ENCODE results near the gene RNF44.
A peak's percentile ranks its signal among the peaks of the same experiment; 100 is the strongest.
"Not testable (repeated sequence)": the region's sequence is repeated elsewhere in the genome, so short reads cannot be mapped to it uniquely, and the experiment has no call there.

RNF44 gene

DNA sequence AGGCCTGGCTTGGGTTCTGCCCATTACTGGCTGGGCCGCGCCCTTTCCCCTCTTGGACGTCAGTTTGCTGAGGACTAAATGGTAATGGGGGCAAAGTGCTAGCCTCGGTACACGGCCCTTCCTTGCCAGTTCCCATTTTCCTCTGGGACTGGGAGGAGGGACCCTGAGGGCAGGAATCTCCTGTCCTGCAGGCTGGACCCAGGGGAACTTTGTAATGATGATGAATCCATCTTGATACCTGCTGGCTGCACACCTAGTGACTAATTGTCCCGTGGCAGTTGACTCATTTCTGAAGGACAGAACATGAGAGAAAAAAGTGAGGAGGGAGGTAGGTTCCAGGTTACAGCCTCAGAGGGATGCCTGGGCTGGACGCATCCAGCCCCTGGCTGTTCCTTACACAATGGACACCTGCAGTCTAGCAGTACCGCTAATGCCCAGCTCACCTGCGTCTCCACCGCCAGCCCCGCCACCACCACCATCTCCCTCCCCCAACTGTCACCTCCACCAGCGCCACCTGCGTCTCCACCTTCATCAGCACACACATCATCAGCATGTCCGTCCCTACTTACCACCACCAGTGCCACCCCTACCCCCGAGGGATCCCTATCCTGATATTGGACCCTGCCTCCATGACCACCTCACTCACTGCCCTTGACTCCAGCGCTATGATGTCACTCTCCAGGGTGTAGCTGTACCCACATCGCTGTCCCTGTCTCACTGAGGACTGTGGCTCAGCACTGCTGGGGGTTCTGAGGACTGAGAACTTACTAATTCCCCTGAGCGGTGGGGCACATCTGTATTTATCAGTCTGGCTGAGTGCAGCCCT, 16.3 kb upstream of the RNF44 start:
- DNase-seq = no peak
- in situ Hi-C loops (cut with MboI; ENCODE audit: low pct_unique_long_range_greater_than_20kb, low sequenced_read_pairs) = no loop called here

DNA sequence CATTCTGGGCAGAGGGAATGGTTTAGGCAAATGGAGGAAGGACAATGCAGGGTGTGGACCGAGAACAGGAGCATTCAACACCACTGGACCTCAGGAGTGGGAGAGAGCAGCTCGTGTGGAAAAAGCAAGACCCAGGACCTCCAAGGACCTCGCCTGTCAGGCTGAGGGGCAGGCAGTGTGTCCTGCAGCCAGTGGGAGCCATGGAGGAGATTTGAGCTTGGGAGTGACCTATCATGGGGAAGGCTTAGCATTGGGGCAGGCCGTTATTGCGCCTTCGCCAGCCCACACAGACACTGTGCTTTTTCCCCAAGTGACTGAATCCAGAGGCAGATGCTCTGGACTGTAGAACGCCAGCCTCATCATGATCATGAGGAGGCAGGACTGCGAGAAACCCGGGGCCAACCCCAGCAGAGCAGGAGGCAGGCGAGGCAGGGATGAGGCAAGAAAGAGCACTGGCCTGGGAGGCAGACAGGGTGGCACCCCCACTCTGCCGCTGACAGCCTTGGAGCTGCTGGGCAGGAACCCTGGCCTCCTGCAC, 15.2 kb upstream of the RNF44 start:
- no peak for DNase-seq
- in situ Hi-C loops (cut with MboI; ENCODE audit: low pct_unique_long_range_greater_than_20kb, low sequenced_read_pairs) = no loop called here

DNA sequence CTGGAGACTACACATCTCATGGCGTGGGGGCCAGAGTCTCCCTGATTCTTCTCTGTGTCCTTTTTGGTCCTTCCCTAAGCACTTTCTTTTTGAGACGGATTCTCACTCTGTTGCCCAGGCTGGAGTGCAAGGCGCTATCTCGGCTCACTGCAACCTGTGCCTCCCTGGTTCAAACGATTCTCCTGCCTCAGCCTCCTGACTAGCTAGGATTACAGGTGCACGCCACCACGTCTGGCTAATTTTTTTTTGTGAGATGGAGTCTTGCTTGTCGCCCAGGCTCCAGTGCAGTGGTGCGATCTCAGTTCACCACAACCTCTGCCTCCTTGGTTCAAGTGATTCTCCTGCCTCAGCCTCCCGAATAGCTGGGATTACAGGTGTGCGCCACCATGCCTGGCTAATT, 13.7 kb upstream of the RNF44 start:
- in situ Hi-C loops (cut with MboI; ENCODE audit: low pct_unique_long_range_greater_than_20kb, low sequenced_read_pairs) = not testable (repeated sequence)

DNA sequence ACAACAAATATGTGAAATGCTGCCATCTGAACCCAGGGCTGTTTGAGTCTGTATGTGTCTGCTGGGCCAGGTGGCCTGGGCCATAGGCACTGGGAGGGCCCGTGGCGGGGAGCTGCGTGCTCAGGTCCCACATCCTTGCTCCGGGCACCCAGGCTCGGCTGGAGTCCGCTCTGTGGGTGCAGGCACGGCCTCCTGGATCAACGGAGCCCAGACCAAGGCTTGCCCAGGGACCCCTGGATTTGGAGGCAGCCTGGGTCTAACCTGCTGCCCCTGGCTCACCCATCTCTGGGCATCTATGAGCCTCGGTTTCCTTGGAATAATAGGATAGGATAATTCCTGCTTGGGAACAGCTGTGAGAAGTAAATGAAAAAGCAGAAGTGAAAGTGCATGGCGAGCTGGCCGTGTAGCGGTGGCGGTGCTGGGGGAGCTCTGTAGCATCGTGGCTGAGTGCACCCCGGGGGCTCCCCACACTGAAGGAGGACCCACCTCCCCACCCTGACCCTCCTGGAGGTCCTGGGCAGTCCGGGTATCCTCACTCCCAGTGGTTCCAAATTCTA, 13.2 kb upstream of the RNF44 start:
- in situ Hi-C loops (cut with MboI; ENCODE audit: low pct_unique_long_range_greater_than_20kb, low sequenced_read_pairs) = no loop called here
- no peak for DNase-seq

More for the DNA sequence above, 13.7 kb upstream of the RNF44 start:
- DNase-seq = not testable (repeated sequence)

DNA sequence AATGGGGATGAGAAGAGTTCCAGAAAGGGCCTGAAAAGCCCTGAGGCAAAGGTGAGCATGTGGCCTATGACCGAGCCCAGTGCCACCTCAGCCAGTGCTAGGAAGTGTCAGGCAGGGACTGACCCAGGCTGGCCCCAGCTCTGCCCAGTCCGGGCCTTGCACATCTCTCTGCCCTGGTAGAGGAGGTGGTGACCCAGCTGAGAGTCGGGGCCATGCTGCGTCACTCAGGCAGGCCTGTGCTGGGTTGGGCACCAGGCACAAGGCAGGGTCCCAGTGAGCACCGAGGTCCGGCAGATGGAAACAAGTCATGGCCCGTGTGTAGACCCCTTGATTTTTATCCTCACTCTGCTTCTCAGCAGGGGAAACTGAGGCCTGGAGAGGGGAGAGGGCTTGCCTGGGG, 12.7 kb upstream of the RNF44 start:
- in situ Hi-C loops (cut with MboI; ENCODE audit: low pct_unique_long_range_greater_than_20kb, low sequenced_read_pairs) = no loop called here

DNA sequence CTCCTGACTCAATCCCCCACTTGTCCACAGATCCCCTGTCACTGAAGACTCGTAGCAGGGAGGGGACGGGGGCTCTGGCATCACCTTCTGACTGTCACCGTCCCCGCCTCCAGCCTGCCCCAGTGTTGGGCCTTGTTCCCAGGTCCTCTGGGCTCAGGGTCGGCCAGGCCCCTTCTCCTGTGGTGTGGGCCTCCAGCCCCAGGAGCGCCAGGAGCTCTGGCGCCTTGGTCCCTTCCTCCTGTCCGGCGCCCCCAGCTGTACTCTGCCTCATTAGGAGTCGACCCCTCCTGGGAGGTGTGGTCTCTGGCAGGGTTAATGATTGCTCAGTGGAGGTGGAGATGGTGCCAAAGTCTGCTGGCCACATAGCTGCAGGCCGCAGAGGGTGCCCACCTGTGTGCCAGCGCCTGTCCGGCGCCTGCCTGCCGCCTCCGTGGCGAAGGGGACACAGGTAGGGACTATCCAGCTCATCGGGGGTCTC, 11.8 kb upstream of the RNF44 start, which contains the start of gene CDHR2:
Gene CDHR2 (plus strand): TSS at position 376 of the 478 bp plus-strand sequence. CDS start 16,011 bp downstream, outside the sequence.
- in situ Hi-C loops (cut with MboI; ENCODE audit: low pct_unique_long_range_greater_than_20kb, low sequenced_read_pairs) = no loop called here
- no peak for DNase-seq

More for the DNA sequence above, 12.7 kb upstream of the RNF44 start:
- DNase-seq = no peak

DNA sequence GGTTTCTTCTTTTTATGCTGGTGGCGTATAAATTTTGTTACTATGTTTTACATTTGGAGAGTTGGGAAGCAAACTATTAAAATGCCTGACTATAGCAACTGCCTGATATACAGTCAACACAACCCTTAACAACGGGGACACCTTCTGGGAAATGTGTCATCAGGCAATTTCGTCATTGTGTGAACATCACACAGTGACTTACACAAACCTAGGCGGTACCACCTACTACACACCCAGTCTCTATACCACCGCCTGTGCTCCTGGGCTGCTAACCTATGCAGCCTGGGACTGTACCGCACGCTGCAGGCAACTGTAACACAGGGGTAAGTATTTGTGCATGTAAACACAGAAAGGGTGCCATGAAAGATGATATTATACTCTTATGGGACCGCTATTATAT, 10.6 kb upstream of the RNF44 start:
- in situ Hi-C loops (cut with MboI; ENCODE audit: low pct_unique_long_range_greater_than_20kb, low sequenced_read_pairs) = no loop called here
- no peak for DNase-seq

DNA sequence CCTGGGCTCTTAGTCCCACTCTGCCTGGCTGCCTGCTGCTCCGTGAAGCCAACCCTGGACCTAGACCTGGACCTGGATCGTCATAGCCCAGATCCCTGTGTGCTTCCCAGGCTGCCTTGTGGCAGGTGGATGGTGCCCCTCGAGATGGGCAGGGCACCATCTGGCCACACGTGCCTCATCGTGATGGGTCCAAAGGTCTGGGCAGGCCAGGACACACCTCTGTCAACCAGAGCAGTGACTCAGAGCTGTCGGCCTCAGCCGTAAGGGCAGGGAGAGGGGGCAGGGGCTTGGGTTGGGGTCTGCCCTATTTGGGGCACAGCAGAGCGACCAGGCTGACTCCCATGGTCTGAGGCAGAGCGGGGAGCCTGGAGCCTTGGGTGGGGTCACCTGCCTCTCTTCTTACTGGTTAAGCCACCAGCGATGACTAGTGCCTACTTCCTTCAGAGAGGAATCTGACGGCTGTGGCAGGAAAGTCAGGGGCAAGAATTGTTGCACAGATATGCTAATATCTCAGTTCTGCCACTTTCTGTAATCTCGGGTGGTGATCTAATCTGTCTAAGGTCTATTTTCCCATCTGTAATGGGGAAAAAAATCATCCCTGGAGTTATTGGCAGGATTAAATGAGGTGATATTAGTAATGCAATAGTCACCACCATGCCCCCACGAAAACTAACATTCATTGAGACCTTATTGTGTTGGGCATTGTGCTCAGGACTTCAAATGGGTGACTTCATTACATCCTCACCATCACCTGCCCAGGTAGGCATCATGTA, 8.7 kb upstream of the RNF44 start:
- DNase-seq = no peak

DNA sequence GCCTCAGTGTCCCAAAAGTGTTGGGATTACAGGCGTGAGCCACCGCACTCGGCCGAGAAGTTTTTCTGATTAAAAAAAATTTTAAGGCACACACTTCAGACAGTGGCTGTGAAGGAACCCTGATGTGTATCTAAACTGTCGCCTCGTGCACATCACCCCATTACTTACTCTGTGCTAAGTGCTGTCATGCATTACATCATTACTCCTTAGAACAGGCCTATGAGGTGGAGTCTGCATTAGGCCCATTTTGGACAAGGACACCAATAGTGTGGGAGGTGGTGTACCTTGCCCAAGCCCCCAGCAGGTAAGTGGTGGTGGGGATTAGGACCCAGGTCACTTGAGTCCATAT, 8.2 kb upstream of the RNF44 start:
- DNase-seq = no peak
- in situ Hi-C loops (cut with MboI; ENCODE audit: low pct_unique_long_range_greater_than_20kb, low sequenced_read_pairs) = no loop called here

More for the DNA sequence above, 8.7 kb upstream of the RNF44 start:
- in situ Hi-C loops (cut with MboI; ENCODE audit: low pct_unique_long_range_greater_than_20kb, low sequenced_read_pairs) = no loop called here

DNA sequence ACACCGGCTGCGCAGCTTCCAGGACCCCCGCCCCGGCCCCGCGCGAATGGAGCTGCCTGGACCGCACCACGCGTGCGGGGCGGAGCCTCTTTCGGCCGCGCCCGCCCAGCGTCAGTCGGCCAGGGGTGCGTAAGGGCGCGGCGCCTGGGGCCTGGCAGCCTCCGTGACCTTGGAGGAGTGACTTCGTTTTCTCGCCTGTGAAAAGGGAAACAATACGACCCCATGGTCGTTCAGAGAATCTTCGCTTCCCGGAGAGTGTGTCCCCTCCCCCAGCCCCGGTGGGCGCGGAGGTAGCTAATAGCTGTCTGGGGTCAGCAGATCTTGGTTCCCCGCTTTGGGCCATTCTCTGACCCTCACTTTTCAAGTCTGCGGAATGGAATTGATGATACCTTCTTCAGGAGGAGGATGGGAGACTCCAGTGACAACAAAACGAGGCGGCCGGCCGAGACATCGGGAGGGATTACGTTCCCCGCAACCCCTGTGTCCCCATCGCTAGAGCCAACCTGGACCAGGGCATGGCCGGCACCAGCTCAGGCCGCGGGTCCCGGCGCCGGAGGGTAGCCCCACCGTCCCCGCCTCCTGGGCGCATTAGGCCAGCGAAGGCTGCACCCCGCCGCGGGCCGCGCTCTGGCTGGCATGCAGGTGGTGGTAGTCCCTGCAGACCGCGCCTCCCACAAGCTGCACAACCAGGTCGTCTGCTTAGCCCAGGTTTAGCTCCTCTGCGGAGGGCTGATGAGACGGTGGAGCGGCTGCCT, 6.4 kb upstream of the RNF44 start:
- peak; percentile 80 for DNase-seq
- in situ Hi-C loops (cut with MboI; ENCODE audit: low pct_unique_long_range_greater_than_20kb, low sequenced_read_pairs) = no loop called here

DNA sequence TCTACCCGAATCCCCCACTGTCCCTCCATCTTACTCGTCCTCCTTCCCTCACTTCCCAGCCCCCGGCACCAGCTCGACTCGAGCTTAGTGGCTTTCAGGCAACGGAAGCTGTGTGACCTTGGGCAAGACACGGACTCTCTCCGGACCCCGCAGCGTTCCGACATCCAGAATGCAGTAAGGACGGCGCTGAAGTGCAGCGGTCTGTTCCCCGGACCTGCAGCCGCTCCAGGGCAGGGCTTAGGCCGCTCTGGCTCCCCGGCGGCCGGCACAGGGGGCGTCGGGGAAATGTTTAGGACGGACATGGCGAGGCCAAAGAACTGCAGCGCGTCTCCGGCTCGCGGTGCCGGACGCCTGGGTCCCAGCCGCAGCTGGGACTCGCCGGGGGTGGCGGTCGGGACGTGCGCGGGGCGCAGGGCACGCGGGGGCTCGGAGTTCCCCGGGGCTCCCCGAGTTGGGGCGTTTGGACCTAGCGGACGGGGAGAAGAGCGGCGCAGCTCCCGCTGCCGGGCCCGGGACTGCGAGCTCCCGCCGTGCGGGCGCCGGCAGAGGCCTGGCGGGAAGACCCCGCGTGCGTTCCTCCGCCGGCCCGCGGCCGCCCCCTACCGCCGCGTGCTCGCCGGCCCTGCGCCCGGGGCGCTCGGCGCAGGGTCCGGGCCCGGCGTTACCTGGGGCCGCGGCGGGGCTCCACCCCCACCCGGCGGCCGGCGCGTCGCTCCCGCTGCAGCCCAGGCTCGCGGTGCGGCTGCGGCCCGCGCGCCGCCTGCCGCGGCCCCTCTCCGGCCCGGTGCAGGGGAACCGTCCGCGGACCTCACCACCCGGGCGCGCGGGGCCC, 5.6 kb upstream of the RNF44 start:
- in situ Hi-C loops (cut with MboI; ENCODE audit: low pct_unique_long_range_greater_than_20kb, low sequenced_read_pairs) = no loop called here
- DNase-seq = no peak

DNA sequence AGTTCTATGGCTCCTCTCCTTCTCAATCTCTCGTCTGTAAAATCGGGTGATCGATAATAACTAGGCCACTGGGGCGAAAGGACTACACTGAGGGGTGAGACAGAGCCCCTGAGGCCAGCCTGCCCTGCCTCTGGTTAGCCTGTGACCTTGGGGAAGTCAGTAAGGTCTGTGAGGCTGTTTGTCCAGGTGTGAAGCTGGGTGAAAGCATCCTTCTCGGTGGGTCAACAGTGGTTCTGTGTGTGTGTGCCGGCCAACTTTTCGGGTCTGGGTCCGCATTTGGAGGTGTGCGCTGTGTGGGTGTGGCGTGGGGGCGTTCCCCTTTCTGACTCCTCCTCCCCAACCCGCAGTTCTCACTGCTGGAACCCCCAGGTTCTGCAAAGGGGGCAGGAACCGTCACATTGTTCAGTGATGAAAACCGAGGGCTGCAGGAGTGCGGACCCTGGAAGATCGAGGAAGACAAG, 5.0 kb upstream of the RNF44 start:
- peak; percentile 71 for DNase-seq
- in situ Hi-C loops (cut with MboI; ENCODE audit: low pct_unique_long_range_greater_than_20kb, low sequenced_read_pairs) = no loop called here

DNA sequence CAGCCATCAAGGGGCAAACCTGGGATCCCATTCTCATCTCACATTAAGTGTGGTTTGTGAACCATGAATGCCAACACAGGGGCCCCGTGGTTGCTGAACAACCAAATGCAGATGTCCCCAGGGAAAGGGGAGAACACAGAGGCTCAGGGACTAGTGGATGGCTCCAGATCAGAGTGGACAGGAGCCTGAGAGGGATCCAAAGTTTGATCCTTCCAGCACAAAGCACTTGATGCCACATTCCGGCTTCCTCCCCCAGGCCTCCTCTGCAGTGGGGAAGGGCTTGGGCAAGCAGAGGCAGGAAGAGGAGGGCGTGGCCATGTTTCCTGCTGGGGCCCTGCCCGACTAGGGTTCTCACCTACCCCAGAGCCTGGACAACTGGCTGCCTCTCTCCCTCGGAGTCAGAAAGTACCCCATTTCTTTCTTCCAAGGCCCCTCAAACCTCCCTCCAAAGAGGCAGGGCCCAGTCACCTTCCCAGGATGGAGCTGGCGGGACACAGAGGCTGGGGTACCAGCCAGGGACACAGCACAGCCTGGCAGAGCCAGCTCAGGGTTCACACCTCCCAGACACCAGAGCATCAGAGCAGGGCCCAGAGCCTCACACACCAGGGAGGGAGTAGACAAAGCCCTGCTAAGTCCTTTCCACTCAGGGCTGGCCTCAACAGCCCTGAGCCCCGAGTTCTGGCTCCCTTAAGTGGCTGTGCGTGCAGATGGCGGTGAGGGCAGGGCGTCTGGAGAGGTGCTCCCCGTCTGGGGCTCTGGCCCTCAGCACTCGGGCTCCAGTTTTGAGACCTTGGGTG, 4.3 kb upstream of the RNF44 start:
- in situ Hi-C loops (cut with MboI; ENCODE audit: low pct_unique_long_range_greater_than_20kb, low sequenced_read_pairs) = no loop called here
- DNase-seq = peak; percentile 88

DNA sequence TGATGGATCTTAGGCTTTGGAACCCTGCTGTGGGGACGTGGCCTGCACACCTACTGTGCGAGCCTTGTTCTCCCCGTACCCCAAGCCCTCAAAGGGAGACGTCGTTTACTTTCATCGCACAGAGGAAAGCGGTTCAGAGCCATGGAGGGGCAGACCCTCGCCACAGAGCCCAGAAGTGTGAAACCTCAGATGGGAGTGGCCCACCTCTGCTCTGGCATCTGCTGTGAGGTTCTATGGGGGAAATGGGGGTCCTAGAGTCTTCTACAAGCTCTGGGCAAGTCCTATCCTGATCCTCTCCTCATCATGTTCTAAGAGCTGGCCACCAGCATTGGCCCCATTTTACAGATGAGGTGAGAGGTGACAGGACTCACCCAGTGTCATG, 3.7 kb upstream of the RNF44 start:
- no peak for DNase-seq
- in situ Hi-C loops (cut with MboI; ENCODE audit: low pct_unique_long_range_greater_than_20kb, low sequenced_read_pairs) = no loop called here

DNA sequence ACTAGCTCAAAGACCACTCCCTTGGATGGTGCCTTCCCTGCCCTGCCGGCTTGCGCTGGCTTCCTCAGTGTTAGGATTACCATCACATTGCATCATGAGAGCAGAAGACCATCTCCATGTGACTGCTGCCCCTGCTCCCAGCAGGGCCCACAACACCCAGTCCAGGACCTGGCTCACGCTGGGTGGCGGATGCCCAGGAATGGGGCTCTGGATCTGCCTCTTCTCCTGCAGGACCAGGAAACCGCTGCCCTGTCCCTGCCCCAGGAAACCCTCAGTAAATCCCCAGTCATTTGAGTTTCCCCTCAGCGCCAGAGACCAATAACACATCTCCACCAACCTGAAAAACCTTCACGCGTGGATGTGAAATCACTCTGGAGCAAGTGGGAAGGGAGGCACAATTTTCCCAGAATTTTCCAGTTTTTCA, 3.3 kb upstream of the RNF44 start:
- in situ Hi-C loops (cut with MboI; ENCODE audit: low pct_unique_long_range_greater_than_20kb, low sequenced_read_pairs) = no loop called here
- no peak for DNase-seq

DNA sequence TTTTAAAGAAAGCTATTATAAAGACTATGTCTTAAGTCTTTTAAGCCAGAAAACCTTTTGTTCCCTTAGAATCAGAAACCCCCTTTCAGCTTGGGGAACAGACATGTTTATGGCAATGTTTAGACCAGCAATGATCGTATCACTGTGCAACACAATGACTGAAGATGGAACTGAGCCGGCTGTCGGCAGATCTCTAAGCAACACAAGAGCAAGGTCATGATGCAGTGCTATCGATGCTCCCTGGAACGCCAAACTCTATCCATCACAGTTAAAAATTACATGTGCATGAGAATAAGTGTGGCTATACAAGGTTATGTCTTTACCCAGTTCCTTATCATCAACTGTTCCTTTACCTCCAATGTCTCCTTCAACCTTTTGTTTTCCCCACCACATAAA, 1.8 kb upstream of the RNF44 start:
- in situ Hi-C loops (cut with MboI; ENCODE audit: low pct_unique_long_range_greater_than_20kb, low sequenced_read_pairs) = no loop called here

DNA sequence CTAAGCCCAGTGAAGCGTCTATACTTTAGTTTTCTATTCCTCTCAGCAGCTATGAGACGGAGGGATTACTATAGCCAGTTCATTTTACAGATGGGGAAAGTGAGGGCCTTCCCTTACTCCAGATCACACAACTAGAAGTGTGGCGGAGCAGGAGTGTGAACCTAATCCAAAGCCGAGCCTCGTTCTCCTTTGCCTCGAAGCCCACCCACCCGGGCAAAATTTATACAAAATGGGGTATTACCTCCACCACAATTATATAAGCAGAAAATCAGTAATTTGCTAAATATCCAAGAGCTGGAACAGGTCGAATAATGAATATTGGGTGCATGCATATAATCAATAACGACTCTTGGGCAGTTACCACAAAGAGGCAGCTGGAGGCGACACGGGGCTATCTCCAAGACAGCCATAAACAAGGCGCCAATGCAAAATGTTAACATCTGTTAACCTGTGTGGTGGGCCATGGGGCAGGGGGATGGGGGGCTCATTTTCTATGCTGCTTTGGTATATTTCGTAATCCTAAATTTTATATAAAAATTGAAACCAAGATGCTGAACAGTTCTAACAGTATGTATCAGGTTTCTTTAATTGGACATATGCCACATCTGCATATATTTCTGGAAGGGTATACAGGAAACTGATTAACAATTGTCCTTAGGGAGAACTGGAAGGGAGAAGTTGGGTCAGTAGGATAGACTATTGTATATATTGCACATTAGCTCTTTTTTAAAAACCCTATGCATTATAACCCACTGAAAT, 1.2 kb upstream of the RNF44 start:
- DNase-seq = peak; percentile 27

More for the DNA sequence above, 1.8 kb upstream of the RNF44 start:
- DNase-seq = no peak

More for the DNA sequence above, 1.2 kb upstream of the RNF44 start:
- in situ Hi-C loops (cut with MboI; ENCODE audit: low pct_unique_long_range_greater_than_20kb, low sequenced_read_pairs) = no loop called here
